ENCODE results near the gene UAP1L1. TPM values are rescaled to one million over a fixed set of nuclear protein-coding genes. Genes with fewer than 3 reads are reported as not detected.

The UAP1L1 gene
- total and polyA plus RNA-seq, 11 donors = 3.9 to 15.1 (median 9.4) TPM

DNA sequence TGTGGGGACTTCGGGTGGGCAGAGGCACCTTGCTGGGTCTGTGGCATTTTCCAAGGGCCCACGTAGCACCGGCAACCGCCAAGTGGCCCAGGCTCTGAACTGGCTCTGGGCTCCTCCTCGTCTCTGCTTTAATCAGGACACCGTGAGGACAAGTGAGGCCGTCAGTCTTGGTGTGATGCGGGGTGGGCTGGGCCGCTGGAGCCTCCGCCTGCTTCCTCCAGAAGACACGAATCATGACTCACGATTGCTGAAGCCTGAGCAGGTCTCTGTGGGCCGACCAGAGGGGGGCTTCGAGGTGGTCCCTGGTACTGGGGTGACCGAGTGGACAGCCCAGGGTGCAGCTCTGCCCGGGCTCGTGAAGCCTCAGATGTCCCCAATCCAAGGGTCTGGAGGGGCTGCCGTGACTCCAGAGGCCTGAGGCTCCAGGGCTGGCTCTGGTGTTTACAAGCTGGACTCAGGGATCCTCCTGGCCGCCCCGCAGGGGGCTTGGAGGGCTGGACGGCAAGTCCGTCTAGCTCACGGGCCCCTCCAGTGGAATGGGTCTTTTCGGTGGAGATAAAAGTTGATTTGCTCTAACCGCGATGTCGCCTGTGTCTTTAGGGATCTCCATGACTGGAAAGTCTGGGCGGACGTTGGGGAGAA, 31.4 kb downstream of the UAP1L1 start:
- H3K27me3 ChIP-seq = no peaks in the 10 kb centered on the region
- ATAC-seq (no peak), DNase-seq (peak in 1 of 5 donors; percentile 55)
- intact Hi-C loops (cut with DNase I) = no loop called here
- H3K4me3 ChIP-seq = no peak overlapping the region
- peaks cover 0 to 95% (median 69%) of the 10 kb centered on the region in 9 donors for H3K36me3 ChIP-seq
- H3K9me3 ChIP-seq = no peaks in the 10 kb centered on the region
- TF ChIP-seq, protein P1, sequence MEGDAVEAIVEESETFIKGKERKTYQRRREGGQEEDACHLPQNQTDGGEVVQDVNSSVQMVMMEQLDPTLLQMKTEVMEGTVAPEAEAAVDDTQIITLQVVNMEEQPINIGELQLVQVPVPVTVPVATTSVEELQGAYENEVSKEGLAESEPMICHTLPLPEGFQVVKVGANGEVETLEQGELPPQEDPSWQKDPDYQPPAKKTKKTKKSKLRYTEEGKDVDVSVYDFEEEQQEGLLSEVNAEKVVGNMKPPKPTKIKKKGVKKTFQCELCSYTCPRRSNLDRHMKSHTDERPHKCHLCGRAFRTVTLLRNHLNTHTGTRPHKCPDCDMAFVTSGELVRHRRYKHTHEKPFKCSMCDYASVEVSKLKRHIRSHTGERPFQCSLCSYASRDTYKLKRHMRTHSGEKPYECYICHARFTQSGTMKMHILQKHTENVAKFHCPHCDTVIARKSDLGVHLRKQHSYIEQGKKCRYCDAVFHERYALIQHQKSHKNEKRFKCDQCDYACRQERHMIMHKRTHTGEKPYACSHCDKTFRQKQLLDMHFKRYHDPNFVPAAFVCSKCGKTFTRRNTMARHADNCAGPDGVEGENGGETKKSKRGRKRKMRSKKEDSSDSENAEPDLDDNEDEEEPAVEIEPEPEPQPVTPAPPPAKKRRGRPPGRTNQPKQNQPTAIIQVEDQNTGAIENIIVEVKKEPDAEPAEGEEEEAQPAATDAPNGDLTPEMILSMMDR (IDR thresholded peaks at IDR 0.05) = no peak
- TF ChIP-seq POLR2A (IDR thresholded peaks at IDR 0.05) = no peak
- WGBS, 4 donors = 86 to 95% (median 88%) methylated on average over 9 to 29 of the region's 29 CpGs
- H3K27ac ChIP-seq = no peak overlapping the region
- H3K4me1 ChIP-seq = peaks cover 0 to 7% (median 0%) of the 10 kb centered on the region in 12 donors

DNA sequence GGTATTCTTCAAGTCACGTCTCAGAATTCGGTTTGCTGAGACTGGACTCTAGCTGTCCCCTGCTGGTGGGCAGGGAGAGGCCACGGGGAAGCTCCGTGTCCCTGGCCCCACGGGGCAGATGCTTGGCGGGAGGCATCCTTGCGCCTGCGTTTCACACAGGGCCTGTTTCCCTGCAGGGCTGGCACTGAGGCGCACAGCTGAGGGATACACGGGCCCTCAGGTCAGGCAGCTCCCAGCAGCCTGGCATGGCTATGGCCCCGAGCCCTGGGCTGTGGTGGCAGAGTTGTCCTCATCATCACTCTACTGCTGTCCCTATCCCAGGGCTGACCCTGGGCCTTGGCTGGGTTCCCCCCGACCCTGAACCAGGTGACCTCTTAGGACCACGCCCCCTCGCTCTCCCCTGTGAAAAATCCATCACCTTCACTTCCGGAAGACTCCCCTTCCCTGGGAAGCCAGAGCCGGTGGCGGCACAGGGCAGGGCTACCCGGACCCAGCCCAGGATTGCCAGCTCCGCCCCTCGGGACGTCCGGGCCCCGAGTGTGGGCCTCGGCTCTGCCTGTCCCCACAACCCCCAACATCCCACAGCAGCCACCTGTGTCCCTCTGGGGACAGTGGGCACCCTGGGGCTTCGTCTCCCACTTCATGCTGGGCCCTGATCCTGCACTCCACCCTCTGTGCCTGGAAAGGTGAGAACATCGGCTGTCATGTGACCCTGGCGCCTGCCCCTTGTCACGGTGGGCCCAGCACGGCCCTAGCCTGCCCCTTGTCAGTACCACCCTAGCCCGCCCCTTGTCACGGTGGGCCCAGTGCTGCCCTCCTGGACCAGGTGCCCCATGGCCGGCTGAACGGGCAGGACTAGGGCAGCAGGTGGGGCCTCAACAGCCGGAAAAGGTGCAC, 32.2 kb downstream of the UAP1L1 start:
- TF ChIP-seq, protein P1 (IDR thresholded peaks at IDR 0.05) = no peak
- no peak for TF ChIP-seq POLR2A (IDR thresholded peaks at IDR 0.05)
- DNase-seq (peak in 1 of 5 donors; percentile 18), ATAC-seq (no peak)
- intact Hi-C loops (cut with DNase I) = loop anchor here in 1 of 10 donors (10.0 kb wide), 1 partner anchor 75 kb away; the partner anchor contains the start of genes ANAPC2 and SSNA1
- no peaks in the 10 kb centered on the region for H3K9me3 ChIP-seq
- 76 to 82% (median 82%) methylated on average over 23 to 34 of the region's 34 CpGs for WGBS, 4 donors
- peaks cover 0 to 10% (median under 1%) of the 10 kb centered on the region in 12 donors for H3K4me1 ChIP-seq
- no peak overlapping the region for H3K27ac ChIP-seq
- H3K27me3 ChIP-seq = no peaks in the 10 kb centered on the region
- H3K36me3 ChIP-seq = peaks cover 0 to 87% (median 61%) of the 10 kb centered on the region in 9 donors
- H3K4me3 ChIP-seq = no peak overlapping the region

DNA sequence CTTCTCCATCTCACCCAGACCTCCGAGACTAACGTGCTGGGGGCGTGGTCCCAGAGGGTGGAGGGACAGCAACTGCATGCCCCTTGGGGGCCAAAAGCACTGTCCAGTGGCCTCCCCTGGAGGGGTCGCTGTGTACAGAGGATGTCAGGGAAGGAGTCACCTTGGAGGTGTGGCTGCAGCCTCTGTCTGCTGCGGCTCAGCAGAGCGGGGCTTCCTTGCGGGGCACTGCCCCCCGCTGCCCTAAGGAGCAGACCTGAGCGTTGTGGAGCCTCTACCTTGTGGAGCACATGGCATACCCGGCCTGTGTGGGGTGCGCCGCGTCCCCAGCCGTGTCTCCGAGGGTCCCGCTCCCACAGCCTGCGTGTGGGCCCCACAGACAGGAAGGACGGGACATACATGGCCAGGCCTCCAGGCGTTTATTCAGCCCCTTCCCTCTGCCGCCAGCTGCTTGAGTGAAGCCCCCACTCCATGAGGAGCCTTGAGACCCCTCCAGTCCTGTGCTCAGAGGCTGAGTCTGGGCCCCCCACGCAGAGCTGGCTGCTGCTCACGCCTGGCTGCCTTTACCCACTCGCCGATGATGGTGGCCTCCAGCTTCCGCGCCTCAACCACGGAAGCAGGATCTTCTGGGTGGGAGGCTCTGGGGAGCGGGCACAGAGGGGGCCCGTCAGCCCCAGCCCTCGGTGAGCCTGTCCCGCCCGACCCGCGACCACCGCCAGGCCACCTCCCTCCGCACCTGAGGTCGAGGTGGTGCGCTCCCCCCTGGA, 33.0 kb downstream of the UAP1L1 start:
- H3K36me3 ChIP-seq = peaks cover 0 to 79% (median 53%) of the 10 kb centered on the region in 9 donors
- no peaks in the 10 kb centered on the region for H3K27me3 ChIP-seq
- no peak overlapping the region for H3K27ac ChIP-seq
- WGBS, 4 donors = 90 to 95% (median 91%) methylated on average over 18 to 38 of the region's 38 CpGs
- no peaks in the 10 kb centered on the region for H3K9me3 ChIP-seq
- no peak for TF ChIP-seq POLR2A (IDR thresholded peaks at IDR 0.05)
- TF ChIP-seq, protein P1 (IDR thresholded peaks at IDR 0.05) = no peak
- intact Hi-C loops (cut with DNase I) = loop anchor here in 1 of 10 donors (10.0 kb wide), 1 partner anchor 74 kb away; the partner anchor contains the start of genes ANAPC2 and SSNA1
- H3K4me3 ChIP-seq = no peak overlapping the region
- H3K4me1 ChIP-seq = peaks cover 0 to 19% (median 7%) of the 10 kb centered on the region in 12 donors
- ATAC-seq (no peak), DNase-seq (peak in 1 of 5 donors; percentile 20)
